Activated T-helper 1 cell treated with anti-CD3 and anti-CD28 coated beads, Interleukin-12 subunit alpha, Interleukin-12 subunit beta, Interleukin-2, Interleukin-4 antibody, amounts not matched to agents 30 ng/mL and 10 ng/mL and 1 ng/mL, durations not matched to agents 14 hours and 24 hours and 36 hours (primary cell): Measurements from ENCODE around the gene TMEM239. TPM values are rescaled to one million over a fixed set of nuclear protein-coding genes. Genes with fewer than 3 reads are reported as not detected.

ENCODE experiments used
- DNase-seq: peaks from one replicate; pipeline ENCODE4 v3.0.0; 2021; ENCODE audit warnings: low spot score
- H3K27ac Mint-ChIP-seq: one replicate; pipeline ENCODE4 v1.8.0; 2021; ENCODE audit warnings: mild to moderate bottlenecking, mixed read lengths
- H3K27me3 Mint-ChIP-seq: one replicate; pipeline ENCODE4 v1.8.0; 2022; ENCODE audit warnings: mild to moderate bottlenecking, moderate library complexity, mixed read lengths; ENCODE audit not compliant: insufficient read depth
- H3K36me3 Mint-ChIP-seq: one replicate; pipeline ENCODE4 v1.8.0; 2021; ENCODE audit warnings: low read depth, mixed read lengths
- H3K4me1 Mint-ChIP-seq: one replicate; pipeline ENCODE4 v1.8.0; 2021; ENCODE audit warnings: low read depth, mixed read lengths
- H3K4me3 Mint-ChIP-seq: one replicate; pipeline ENCODE4 v1.8.0; 2021; ENCODE audit warnings: mild to moderate bottlenecking, moderate library complexity, mixed read lengths
- H3K9me3 Mint-ChIP-seq: one replicate; pipeline ENCODE4 v1.8.0; 2021; ENCODE audit warnings: mixed read lengths
- intact Hi-C: fragments of 100-400 bp; cut with micrococcal nuclease; formaldehyde crosslinking; loops from one replicate; pipeline ENCODE4 v1.15.1; 2024
- total RNA-seq: library from RNA; stranded (reverse); gene quantifications from 2 replicates; pipeline ENCODE4 v1.2.3, GENCODE V29; 2022

TMEM239 gene
- total RNA-seq, 1 donor from 2014 or later = not detected

GRCh38 chr20:2794866-2795447 is 21.2 kb upstream of the TMEM239 start:
- peaks cover 3% of the 10 kb centered on the region for H3K36me3 Mint-ChIP-seq
- H3K4me1 Mint-ChIP-seq = peaks cover 12% of the 10 kb centered on the region
- no peaks in the 10 kb centered on the region for H3K9me3 Mint-ChIP-seq
- intact Hi-C loops = no loop called here
- H3K4me3 Mint-ChIP-seq = no peak overlapping the region
- no peak overlapping the region for H3K27ac Mint-ChIP-seq
- peaks cover 37% of the 10 kb centered on the region for H3K27me3 Mint-ChIP-seq
- DNase-seq = no peak

GRCh38 chr20:2795451-2795850 is 20.7 kb upstream of the TMEM239 start:
- Mint-ChIP-seq H3K4me3 (no peak overlapping the region), H3K27ac (no peak overlapping the region), H3K27me3 (peaks cover 35% of the 10 kb centered on the region), H3K4me1 (peaks cover 15% of the 10 kb centered on the region), H3K36me3 (peaks cover 5% of the 10 kb centered on the region), H3K9me3 (no peaks in the 10 kb centered on the region)
- DNase-seq = no peak
- intact Hi-C loops = no loop called here

- no peak for DNase-seq
- H3K36me3 Mint-ChIP-seq = peaks cover 5% of the 10 kb centered on the region
- peaks cover 37% of the 10 kb centered on the region for H3K27me3 Mint-ChIP-seq
- peaks cover 21% of the 10 kb centered on the region for H3K4me1 Mint-ChIP-seq
- no peak overlapping the region for H3K4me3 Mint-ChIP-seq
- intact Hi-C loops = no loop called here
- no peaks in the 10 kb centered on the region for H3K9me3 Mint-ChIP-seq
- no peak overlapping the region for H3K27ac Mint-ChIP-seq
Observed at GRCh38 chr20:2796011-2796660, 20.0 kb upstream of the TMEM239 start.

- intact Hi-C loops = no loop called here
- H3K4me3 Mint-ChIP-seq = no peak overlapping the region
- peaks cover 50% of the 10 kb centered on the region for H3K27me3 Mint-ChIP-seq
Observed at GRCh38 chr20:2797136-2797983, 18.8 kb upstream of the TMEM239 start.

GRCh38 chr20:2798095-2798805 is 17.9 kb upstream of the TMEM239 start:
- H3K27ac Mint-ChIP-seq = no peak overlapping the region
- H3K4me1 Mint-ChIP-seq = peaks cover 28% of the 10 kb centered on the region
- intact Hi-C loops = no loop called here
- H3K9me3 Mint-ChIP-seq = no peaks in the 10 kb centered on the region
- peaks cover 57% of the 10 kb centered on the region for H3K27me3 Mint-ChIP-seq
- peaks cover 8% of the 10 kb centered on the region for H3K36me3 Mint-ChIP-seq
- no peak for DNase-seq
- H3K4me3 Mint-ChIP-seq = no peak overlapping the region

More at GRCh38 chr20:2797136-2797983, 18.8 kb upstream of the TMEM239 start:
- Mint-ChIP-seq H3K27ac (no peak overlapping the region), H3K9me3 (no peaks in the 10 kb centered on the region), H3K36me3 (peaks cover 5% of the 10 kb centered on the region), H3K4me1 (peaks cover 28% of the 10 kb centered on the region)
- no peak for DNase-seq

- no peaks in the 10 kb centered on the region for H3K9me3 Mint-ChIP-seq
- peaks cover 8% of the 10 kb centered on the region for H3K36me3 Mint-ChIP-seq
- intact Hi-C loops = no loop called here
- H3K4me3 Mint-ChIP-seq = peak overlapping the region; percentile 86
- peaks cover 57% of the 10 kb centered on the region for H3K27me3 Mint-ChIP-seq
- peaks cover 28% of the 10 kb centered on the region for H3K4me1 Mint-ChIP-seq
- H3K27ac Mint-ChIP-seq = no peak overlapping the region
- DNase-seq = no peak
Observed at GRCh38 chr20:2798814-2799213, 17.4 kb upstream of the TMEM239 start.

- H3K27ac Mint-ChIP-seq = no peak overlapping the region
- peaks cover 61% of the 10 kb centered on the region for H3K27me3 Mint-ChIP-seq
- DNase-seq = no peak
- intact Hi-C loops = no loop called here
- no peaks in the 10 kb centered on the region for H3K9me3 Mint-ChIP-seq
- peak overlapping the region; percentile 86 for H3K4me3 Mint-ChIP-seq
- H3K4me1 Mint-ChIP-seq = peaks cover 28% of the 10 kb centered on the region
- peaks cover 8% of the 10 kb centered on the region for H3K36me3 Mint-ChIP-seq
Observed at GRCh38 chr20:2799271-2799670, 16.9 kb upstream of the TMEM239 start.

GRCh38 chr20:2799688-2800520 is 16.3 kb upstream of the TMEM239 start:
- Mint-ChIP-seq H3K4me3 (peak overlapping the region; percentile 86), H3K36me3 (peaks cover 8% of the 10 kb centered on the region), H3K27me3 (peaks cover 67% of the 10 kb centered on the region), H3K4me1 (peaks cover 28% of the 10 kb centered on the region), H3K9me3 (no peaks in the 10 kb centered on the region), H3K27ac (peak overlapping the region; percentile 61)
- intact Hi-C loops = no loop called here
- no peak for DNase-seq

GRCh38 chr20:2800521-2801285 is 15.5 kb upstream of the TMEM239 start, which contains the start of gene CPXM1:
Gene CPXM1 (minus strand): TSS chr20:2800627. CDS start chr20:2800572, 55 bp downstream.
- Mint-ChIP-seq H3K27ac (peak within 1 kb of the TSS; percentile 61), H3K9me3 (no peaks in the 10 kb centered on the region), H3K4me1 (peaks cover 28% of the 10 kb centered on the region), H3K27me3 (peaks cover 74% of the 10 kb centered on the region), H3K4me3 (peak within 1 kb of the TSS; percentile 86), H3K36me3 (peaks cover 8% of the 10 kb centered on the region)
- intact Hi-C loops = no loop called here
- no peak for DNase-seq

- Mint-ChIP-seq H3K9me3 (no peaks in the 10 kb centered on the region), H3K4me1 (peaks cover 28% of the 10 kb centered on the region), H3K4me3 (peak overlapping the region; percentile 79), H3K27ac (no peak overlapping the region), H3K27me3 (peaks cover 78% of the 10 kb centered on the region), H3K36me3 (peaks cover 8% of the 10 kb centered on the region)
- DNase-seq = no peak
- intact Hi-C loops = no loop called here
Observed at GRCh38 chr20:2801286-2801728, 14.9 kb upstream of the TMEM239 start.

- H3K27me3 Mint-ChIP-seq = peaks cover 80% of the 10 kb centered on the region
- peaks cover 23% of the 10 kb centered on the region for H3K4me1 Mint-ChIP-seq
- no peak overlapping the region for H3K4me3 Mint-ChIP-seq
- intact Hi-C loops = no loop called here
- no peaks in the 10 kb centered on the region for H3K9me3 Mint-ChIP-seq
- DNase-seq = no peak
- peaks cover 8% of the 10 kb centered on the region for H3K36me3 Mint-ChIP-seq
- no peak overlapping the region for H3K27ac Mint-ChIP-seq
Observed at GRCh38 chr20:2804041-2804828, 11.9 kb upstream of the TMEM239 start.
